GM12801 (cell line): Measurements from ENCODE around the gene VIPR1.

ENCODE experiments used
- CTCF ChIP-seq: IDR thresholded peaks from one replicate; pipeline ENCODE4 v1.5.1; 2011; ENCODE audit warnings: control low read depth; ENCODE audit not compliant: insufficient read length; ENCODE audit errors: extremely low read depth

VIPR1 gene

GRCh38 chr3:42581709-42582473 lies 79.4 kb downstream of the VIPR1 start, which contains the start of gene SEC22C:
Gene SEC22C, minus strand, starts transcription at chr3:42581967. Its CDS starts 12,921 bp downstream, at chr3:42569046.
- no peak for TF ChIP-seq CTCF

DNA sequence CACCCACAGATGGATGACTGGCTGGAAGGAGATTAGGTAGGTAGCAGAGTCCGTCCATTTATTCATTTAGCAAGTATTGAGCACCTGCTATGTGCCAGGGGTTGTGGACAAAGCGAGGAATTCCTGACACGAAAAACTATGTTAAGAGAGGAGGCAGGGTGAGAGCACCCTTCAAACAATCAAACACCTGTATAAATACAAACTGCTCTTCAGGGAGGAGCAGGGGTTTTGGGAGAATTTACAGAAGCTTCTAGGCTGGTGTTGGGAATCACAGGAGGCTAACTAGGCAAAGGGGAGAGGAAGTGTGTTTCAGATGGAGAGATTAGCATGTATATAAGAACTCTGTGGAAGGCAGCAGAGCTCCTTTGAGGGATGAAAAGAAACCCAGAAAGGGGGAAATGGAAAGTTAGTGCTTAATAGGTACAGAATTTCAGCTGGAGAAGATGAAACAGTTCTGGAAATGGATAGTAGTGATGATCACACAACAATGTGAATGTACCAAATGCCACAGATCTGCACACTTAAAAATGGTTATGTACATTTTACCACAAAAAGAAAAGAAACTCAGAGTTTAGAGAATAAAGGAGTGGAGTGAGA lies 80.1 kb downstream of the VIPR1 start:
- TF ChIP-seq CTCF: no peak
